GOT3 (cell line): Measurements from ENCODE around the gene CCNA2.

Source experiments
- DNase-seq: peaks from one replicate; lab custom pipeline; 2025; ENCODE audit warnings: mixed read lengths; lab: John Stamatoyannopoulos, UW

CCNA2 gene

GRCh38 chr4:121823505-121824170, at the start of gene CCNA2:
TSS of gene CCNA2 (minus strand) at chr4:121823883. CDS start at chr4:121823628, 255 bp downstream.
- DNase-seq, result peak; percentile 55

- peak; percentile 73 for DNase-seq
Measured at GRCh38 chr4:121869841-121870822, 46.4 kb upstream of the CCNA2 start, which contains the start of gene BBS7. TSS of gene BBS7 (minus strand) at chr4:121870474. CDS start at chr4:121870313, 161 bp downstream.

GRCh38 chr4:121863799-121864198, 40.1 kb upstream of the CCNA2 start:
- no peak for DNase-seq

DNA sequence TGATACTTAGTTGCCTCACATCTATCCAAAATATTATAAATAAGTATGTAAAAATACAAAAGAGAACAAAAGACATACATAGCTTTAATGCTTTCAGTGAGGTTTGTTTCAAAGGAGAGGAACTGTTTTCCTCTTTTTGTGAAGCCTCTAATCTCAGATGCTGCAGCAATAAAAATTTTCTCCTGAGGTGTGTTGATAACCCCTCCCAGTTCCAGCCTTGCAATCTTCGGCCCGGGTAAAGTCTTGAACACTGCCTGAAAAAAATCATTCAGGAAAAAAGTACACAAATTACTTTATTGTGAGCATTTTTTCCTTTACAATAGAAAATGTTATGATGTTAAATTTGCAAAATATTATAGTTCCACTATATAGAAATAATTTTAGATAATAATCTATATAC, 37.7 kb upstream of the CCNA2 start:
- no peak for DNase-seq

- no peak for DNase-seq
Measured at GRCh38 chr4:121860121-121860520, 36.4 kb upstream of the CCNA2 start.

DNA sequence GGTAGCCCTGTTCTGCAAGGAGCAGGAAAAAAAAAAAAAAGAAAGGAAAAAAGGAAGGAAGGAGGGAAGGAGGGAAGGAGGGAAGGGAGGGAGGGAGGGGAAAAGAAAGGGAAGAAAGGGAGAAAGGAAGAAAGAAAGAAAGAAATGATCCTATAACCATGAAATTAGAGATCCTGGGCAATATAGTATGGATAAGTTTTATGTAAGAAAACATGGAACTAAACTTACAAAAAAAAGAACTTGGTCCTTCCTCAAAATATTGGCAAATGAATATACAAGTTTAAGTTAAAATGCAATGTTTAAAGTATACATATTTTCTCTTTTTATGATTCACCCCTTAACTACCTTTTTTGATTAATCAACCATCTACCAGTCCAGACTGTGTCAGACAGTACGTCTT, 27.7 kb upstream of the CCNA2 start:
- no peak for DNase-seq

DNA sequence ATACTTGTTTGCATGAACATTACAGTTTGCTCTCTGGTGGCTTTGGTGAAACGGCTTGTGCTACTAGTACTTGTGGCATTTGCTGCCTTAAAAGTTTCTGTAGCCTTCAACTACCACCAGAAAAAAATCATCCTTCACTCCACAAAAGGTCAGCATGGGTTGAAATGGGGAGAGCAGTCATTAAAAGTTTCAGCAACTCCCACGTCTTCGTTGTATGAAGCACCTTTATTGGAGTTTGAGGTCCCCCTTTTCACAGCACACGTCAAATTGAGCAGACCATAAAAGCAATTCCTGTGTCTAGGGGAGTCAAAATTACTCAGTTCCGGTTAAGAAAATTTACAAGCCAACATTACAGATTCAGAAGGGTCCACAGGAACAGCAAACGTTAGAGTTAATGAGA, 23.0 kb upstream of the CCNA2 start:
- DNase-seq, result no peak

GRCh38 chr4:121842862-121843261, 19.2 kb upstream of the CCNA2 start:
- no peak for DNase-seq

DNA sequence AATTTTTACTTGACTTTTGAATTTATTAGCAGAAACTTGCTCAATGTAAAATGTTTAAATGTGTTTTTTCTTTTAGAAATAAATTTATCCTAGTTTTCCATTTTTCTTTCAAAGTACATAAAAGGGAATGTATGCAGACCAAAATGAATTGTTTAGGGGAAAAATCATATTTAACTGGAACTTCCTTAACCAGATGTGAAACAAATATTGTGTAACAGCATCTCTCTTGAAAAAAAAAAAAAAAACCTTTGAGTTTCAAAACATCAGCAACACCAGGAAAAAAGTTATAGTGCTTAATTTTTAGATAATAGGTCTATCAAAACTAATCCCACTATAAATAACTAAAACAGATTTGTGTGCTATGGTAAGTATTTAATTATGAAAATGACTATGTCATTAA, 14.5 kb upstream of the CCNA2 start:
- DNase-seq, result no peak

GRCh38 chr4:121829511-121829910, 5.8 kb upstream of the CCNA2 start:
- DNase-seq, result no peak

DNA sequence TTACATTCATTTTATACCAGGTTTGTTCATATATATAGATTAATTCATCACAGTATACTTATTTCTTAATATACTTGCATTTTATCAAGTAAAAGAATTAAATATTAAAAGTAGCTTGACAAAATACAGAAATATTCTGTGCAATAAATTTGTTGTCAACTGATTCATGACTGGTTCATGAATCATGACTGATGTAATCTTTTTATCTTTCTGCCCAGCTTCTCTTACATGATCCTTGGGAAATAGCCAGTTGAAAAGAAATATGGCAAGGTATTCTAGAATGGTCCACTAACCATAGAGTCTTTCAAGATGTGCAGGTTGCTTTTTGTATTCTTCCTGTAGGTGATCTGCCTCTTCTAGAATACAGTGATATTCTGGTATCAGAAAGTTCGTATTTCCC, 4.2 kb upstream of the CCNA2 start:
- DNase-seq, result no peak

DNA sequence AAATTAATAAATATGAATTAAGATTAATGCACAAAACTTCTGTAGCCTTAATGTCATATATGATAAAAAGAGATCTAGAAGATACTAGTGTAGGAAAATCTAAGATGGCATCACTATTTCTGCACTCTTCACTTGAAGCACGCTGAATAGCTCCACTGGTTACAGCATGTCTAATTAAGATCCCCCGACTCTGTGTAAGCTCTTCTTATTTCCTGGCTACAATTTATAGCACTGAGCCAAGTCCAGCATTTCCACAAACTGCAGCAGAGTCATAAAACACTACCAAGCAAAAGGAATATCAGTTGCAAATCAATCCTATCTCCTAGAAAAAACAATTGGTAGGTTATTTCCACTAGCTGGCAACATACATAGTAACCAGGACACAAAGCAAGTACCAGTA, 1.3 kb upstream of the CCNA2 start:
- no peak for DNase-seq

- DNase-seq, result no peak
Measured at GRCh38 chr4:121824171-121824527, 466 bp upstream of the CCNA2 start.

- no peak for DNase-seq
Measured at GRCh38 chr4:121822796-121823504, 733 bp downstream of the CCNA2 start.

DNA sequence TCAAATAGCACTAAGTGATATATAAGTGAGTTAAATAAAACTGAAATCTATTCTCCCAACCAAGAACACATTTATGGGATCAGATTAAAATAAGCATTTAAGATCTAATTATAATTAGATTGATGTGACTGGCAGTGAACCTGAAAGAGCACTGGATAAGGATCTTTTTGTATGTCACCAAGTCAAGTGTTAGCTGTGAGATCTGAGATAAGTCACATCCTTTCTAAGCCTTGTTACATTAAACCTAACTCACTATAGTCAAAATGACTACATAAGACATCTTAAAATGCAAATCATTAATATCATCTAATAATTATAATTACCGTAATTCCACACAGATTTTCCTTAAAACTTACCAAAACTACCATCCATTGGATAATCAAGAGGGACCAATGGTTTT, 1.6 kb downstream of the CCNA2 start:
- no peak for DNase-seq

- DNase-seq, result no peak
Measured at GRCh38 chr4:121819216-121819965, 4.3 kb downstream of the CCNA2 start.

DNA sequence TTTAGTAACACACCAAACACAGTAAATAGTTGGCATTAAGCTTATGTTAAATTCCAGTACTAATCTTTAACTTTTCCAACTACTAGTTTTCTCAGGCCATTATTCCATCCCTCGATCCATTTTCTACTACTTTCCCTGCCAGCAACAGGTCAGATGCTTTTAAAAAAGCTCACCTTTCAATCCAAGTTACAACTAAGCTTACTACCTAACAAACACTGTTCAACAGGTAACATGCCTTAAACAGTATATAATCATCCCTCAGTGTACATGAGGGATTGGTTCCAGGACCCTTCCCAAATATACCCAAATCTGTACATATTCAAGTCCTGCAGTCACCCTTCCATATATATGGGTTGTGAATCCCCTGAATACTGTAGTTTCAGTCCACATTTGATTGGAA, 5.5 kb downstream of the CCNA2 start:
- DNase-seq, result no peak

- no peak for DNase-seq
Measured at GRCh38 chr4:121817701-121818100, 6.0 kb downstream of the CCNA2 start.

DNA sequence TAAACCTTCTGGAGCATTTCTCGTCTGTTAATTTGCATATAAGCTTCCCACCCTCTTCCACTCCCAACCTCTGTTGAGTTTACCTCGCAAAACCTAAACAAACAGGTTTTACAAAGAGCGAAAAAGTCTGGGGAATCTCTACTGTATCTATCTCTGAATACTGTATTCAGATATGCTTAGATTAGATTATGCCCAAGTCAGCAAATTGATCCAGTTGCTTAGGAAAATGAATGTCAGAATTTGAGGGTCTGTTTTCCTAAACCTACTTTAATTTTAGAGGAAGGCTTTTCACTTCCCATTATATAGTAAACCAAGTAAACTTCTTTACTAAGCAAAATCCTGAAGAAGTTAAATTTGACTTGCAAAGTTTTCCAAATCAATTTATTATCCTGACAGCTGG, 6.7 kb downstream of the CCNA2 start:
- DNase-seq, result no peak

DNA sequence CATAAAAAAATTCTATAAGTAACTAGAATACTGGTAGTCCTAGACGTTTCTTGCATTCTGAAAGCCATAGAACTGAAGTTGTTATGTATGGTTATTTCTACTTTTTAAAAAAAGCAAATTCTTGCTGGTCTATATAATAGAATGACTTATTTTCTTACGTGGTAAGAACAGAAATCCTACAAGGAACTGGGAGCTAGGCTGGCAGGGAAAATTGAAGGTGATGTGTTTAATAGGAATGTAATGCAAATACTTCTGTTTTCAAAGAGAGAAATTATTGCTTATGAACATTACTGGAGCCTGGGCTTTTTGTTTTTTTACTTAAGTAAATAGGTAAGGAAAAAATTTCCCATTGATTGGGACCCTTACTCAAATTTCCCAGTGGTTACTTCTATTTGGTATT, 8.9 kb downstream of the CCNA2 start:
- no peak for DNase-seq

DNA sequence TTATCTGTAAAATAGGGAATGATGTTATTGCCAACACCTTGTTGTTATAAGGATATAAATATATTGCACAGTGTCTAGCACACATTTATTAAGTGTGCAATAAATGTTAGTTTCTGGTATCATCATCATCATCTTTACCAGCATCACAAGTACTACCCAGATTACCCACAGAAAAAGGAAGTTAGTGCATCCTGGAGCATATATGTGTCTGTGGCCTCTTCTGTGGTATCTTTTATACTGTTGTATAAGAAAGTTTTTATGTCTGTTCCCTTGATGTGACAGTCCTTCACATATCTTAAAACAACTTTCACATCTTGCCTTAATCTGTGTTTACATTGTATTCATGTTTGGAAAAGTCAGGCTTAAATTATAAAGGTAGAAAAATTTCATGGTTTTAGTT, 12.6 kb downstream of the CCNA2 start:
- no peak for DNase-seq

GRCh38 chr4:121806411-121806810, 17.3 kb downstream of the CCNA2 start:
- no peak for DNase-seq
